BJ (cell line): ENCODE measurements around the gene CRABP2. TPM values are rescaled to one million over a fixed set of nuclear protein-coding genes. Genes with fewer than 3 reads are reported as not detected.

ENCODE experiments used
- CTCF ChIA-PET: fragments of 350-600 bp; formaldehyde crosslinking; extraction: SDS; loops from one replicate; lab custom pipeline; 2021; ENCODE audit warnings: antibody characterized with exemption, inconsistent platforms; lab: Yijun Ruan, JAX
- POLR2A ChIA-PET: fragments of 300-600 bp; sonication (Branson Sonifier 250); formaldehyde crosslinking; extraction: SDS; loops from one replicate; lab custom pipeline; 2021; ENCODE audit warnings: antibody characterized with exemption; lab: Charles Lee
- DNase-seq: peaks from one replicate; pipeline ENCODE4 v3.0.0-alpha.2; 2011; ENCODE audit warnings: low read depth
- H3K27me3 ChIP-seq: 2 replicates; pipeline ENCODE4 v1.6.0; 2011; ENCODE audit warnings: low read length; ENCODE audit not compliant: control insufficient read depth, insufficient read depth
- H3K36me3 ChIP-seq: 2 replicates; pipeline ENCODE4 v1.5.1; 2011; ENCODE audit warnings: low read length; ENCODE audit not compliant: control insufficient read depth, insufficient read depth
- H3K4me3 ChIP-seq: 2 replicates; pipeline ENCODE4 v1.5.1; 2011; ENCODE audit warnings: low read depth, mild to moderate bottlenecking, control low read depth, low read length
- polyA plus RNA-seq: library from polyadenylated mRNA; depleted of rRNA; stranded (reverse); fragments of >200 nt; gene quantifications from 2 replicates; pipeline ENCODE4 v1.2.3, GENCODE V29; 2011
- TF ChIP-seq, protein P1 (sequence below): IDR thresholded peaks from 2 replicates; pipeline ENCODE4 v1.5.1; 2011; ENCODE audit warnings: low read depth, mild to moderate bottlenecking, control low read depth, inconsistent platforms, low read length, moderate library complexity; ENCODE audit not compliant: insufficient read depth

Gene CRABP2
- polyA plus RNA-seq, 1 experiment, result 75.9 TPM

DNA sequence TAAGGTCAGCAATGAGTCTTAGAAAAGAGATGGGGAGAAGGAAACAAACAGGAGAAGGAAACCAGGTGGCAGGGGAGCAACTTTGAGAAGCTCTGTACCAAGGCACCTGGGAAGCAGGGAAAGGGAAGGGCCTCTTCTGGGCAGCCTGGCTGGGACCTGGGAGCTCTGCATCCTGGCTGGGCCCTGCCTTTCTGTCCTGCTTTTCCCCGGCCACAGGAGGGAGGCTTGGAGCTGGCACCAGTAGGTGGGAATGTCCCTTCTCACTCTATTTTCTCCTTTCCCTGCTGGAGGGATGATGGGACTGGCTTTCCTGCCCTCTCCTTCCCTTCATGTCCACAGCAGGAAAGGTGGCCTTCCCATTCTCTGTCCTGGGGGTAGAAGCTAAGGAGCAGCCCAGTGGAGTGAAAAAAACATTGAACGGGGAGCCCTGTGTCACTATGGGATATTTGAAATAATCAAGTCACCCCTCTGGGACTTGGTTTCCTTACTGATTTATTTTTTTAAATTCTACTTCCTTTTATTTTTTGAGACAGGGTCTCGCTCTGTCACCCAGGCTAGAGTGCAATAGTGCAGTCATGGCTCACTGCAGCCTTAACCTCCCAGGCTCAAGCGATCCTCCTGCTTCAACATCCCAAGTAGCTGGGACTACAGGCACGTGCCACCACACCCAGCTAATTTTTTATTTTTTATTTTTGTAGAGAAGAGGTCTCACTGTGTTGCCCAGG is 23.1 kb downstream of the CRABP2 start:
- Histone ChIP-seq H3K4me3 (no peak overlapping the region), H3K36me3 (no peaks in the 10 kb centered on the region), H3K27me3 (no peaks in the 10 kb centered on the region)
- TF ChIP-seq, protein P1, sequence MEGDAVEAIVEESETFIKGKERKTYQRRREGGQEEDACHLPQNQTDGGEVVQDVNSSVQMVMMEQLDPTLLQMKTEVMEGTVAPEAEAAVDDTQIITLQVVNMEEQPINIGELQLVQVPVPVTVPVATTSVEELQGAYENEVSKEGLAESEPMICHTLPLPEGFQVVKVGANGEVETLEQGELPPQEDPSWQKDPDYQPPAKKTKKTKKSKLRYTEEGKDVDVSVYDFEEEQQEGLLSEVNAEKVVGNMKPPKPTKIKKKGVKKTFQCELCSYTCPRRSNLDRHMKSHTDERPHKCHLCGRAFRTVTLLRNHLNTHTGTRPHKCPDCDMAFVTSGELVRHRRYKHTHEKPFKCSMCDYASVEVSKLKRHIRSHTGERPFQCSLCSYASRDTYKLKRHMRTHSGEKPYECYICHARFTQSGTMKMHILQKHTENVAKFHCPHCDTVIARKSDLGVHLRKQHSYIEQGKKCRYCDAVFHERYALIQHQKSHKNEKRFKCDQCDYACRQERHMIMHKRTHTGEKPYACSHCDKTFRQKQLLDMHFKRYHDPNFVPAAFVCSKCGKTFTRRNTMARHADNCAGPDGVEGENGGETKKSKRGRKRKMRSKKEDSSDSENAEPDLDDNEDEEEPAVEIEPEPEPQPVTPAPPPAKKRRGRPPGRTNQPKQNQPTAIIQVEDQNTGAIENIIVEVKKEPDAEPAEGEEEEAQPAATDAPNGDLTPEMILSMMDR, result no peak
- ChIA-PET CTCF (interaction anchor here (0.9 to 31.9 kb wide), 7 partner anchors 6 to 208 kb away, joined by 3 to 1556 read pairs (median 117); partner anchors contain the start of genes CRABP2, ISG20L2, METTL25B and NTRK1), POLR2A (interaction anchor here (0.6 kb wide), 1 partner anchor 26 kb away, joined by 3 read pairs; no protein-coding TSS in a partner anchor)
- DNase-seq, result no peak

DNA sequence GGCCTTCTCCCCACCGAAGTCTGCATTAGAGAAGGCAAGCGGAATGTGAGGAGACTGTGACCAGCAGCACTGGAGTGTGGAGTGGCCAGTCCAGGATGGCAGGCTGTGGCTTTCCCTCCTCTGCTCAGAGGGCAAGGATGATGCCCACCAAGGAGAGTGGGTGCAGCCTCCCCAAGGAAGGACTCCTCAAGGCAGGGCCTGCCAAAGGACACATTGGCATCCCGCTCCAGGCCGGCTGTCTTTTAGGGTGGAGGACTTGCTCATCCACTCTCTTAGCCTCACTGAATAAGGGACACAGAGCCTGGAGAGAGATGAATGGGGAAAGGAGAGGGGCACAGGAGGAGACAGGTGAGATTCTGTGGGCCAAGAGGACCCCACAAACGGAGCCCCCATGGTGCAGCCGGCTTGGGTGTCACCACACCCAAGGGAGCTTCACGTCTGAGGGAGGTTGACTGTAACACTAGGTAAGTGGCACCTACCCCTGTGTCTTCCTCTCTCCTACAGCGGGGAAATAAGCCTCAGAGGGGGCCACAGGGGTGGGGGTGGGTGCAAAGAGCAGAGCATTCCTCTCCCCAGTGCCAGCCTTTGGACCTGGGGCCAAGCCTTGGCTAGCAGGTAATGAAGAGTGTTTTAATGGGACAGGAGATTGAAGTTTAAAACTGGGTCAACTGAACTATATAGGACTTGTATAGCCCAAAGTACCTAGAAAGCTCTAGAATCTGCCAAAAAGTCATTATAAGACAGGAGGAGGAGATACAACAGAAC is 24.0 kb downstream of the CRABP2 start:
- DNase-seq, result no peak
- TF ChIP-seq, protein P1, result no peak
- Histone ChIP-seq H3K4me3 (no peak overlapping the region), H3K27me3 (no peaks in the 10 kb centered on the region), H3K36me3 (no peaks in the 10 kb centered on the region)
- CTCF ChIA-PET, result interaction anchor here (1.1 to 31.9 kb wide), 5 partner anchors 7 to 55 kb away, joined by 3 to 1556 read pairs (median 155); partner anchors contain the start of genes CRABP2, ISG20L2 and METTL25B
- POLR2A ChIA-PET, result interaction anchor here (0.6 kb wide), 1 partner anchor 27 kb away, joined by 3 read pairs; no protein-coding TSS in a partner anchor

DNA sequence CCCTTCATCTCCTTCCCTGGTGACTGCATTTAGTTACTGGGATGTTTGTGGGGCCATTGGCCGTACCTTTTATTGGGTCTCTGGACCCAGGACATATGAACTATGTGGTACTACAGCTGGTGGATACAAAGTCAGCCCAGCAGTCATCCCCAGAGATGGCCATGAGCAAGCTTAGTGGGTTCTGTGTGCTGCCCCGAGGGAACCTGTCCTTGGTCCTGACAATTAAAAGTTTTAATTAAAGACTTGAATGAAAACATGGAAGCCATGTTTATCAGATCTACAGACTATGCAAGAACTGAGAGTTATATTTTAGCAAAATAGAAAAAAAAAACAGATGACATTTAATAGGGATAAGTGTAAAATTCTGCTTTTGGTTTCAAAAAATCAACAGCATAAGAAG is 25.3 kb downstream of the CRABP2 start:
- no peaks in the 10 kb centered on the region for H3K27me3 ChIP-seq
- no peak overlapping the region for H3K4me3 ChIP-seq
- CTCF ChIA-PET, result interaction anchor here (0.9 to 31.9 kb wide), 7 partner anchors 8 to 248 kb away, joined by 3 to 1556 read pairs (median 117); partner anchors contain the start of genes CRABP2, ISG20L2 and METTL25B
- H3K36me3 ChIP-seq, result no peaks in the 10 kb centered on the region
- POLR2A ChIA-PET, result no interaction called here
- TF ChIP-seq, protein P1, result no peak
- no peak for DNase-seq

DNA sequence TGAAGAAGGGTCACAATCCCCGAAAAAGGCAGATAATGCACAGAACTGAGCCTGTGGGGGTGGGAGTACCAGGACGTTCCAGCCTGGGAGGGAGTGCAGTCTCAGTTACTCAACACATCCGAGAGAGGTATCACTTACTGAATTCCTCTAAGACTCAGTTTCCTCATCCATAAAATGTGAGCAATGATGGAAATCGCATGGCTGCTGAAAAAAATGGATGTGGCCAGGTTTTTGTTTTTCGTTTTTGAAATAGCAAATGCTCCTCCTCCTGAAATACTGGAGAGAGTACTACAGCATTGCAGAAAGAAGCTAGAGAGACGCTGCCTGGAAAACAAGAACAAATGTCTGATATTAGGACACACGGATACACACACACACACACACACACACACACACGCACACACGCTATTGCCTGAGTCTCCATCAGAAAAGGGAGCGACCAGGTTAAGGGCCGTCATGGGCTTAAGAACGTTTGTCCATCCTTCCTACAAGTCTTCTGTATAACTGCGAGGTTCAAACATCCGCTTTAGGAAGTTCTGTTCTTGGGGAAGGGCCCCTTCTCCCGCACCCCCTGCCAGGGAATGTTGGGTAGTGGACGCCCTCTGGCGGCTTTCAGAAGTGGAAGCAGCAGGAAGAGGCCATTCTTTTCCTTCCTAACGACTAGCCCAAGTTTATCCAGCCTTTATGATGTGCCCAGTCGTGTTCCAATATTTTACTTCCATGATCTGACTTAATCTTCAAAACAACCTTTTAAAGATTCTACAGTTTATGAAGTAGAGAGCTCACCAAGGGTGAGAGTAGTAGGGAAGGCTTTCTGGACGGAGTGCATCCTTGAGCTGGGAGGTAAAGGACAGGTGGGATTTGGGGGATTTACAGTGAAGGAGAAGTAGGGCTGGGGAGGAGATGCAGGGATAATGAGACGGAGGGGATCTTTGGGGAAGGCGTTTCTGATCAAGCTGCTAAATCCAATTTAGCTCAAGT is 27.5 kb downstream of the CRABP2 start:
- TF ChIP-seq, protein P1, result peak; percentile 93
- Histone ChIP-seq H3K36me3 (peaks cover 4% of the 10 kb centered on the region), H3K27me3 (no peaks in the 10 kb centered on the region), H3K4me3 (peak overlapping the region; percentile 55)
- no peak for DNase-seq
- CTCF ChIA-PET, result interaction anchor here (0.6 to 31.9 kb wide), 19 partner anchors 10 to 257 kb away, joined by 3 to 1556 read pairs (median 5); partner anchors contain the start of genes CRABP2, HAPLN2, ISG20L2 and METTL25B
- POLR2A ChIA-PET, result interaction anchor here (1.2 to 1.7 kb wide), 2 partner anchors 14 to 17 kb away, joined by 3 to 6 read pairs; no protein-coding TSS in a partner anchor
